ENCODE measurements around the gene ABCA7. TPM values are rescaled to one million over a fixed set of nuclear protein-coding genes. Genes with fewer than 3 reads are reported as not detected.
A peak's percentile ranks its signal among the peaks of the same experiment; 100 is the strongest.

Gene ABCA7
- total RNA-seq, 2 experiments from 2014 or later = 114 to 118 TPM

DNA sequence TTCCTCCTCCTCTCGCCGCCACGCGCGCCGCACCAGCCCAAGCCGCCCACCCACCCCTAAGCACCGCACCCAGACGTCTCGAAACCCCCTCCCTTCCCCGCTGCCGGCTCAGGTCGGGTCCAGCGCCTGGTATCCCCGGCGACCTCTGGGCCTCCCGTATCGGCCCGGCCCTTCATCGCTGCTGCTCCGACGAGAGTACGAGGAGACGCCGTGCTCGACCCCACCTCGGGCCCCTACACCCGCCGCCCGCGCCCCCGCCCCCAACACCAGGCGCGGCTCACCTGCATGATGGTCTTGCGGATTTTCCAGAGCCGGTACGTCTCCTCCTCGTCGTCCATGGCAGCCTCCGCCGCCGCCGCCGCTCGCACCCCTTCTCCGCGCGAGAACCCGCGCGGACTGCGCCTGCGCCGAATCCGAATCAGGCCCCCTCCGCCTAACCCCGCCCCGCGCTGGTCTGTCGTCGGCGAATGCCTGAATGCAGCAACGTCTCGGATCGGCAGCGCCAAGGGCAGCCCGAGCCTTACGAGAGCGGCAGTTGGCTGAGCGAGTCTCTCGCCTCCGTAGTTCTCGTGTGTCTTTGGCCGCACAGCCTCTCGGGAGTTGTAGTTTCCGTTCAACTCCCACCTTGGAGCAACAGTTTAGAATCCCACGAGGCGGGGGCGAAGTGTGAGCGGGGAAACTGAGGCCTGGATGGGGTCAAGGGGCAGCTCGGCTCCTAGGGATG, 55.2 kb downstream of the ABCA7 start, which contains the start of gene POLR2E:
TSS of gene POLR2E (minus strand) at position 398 of the 724 bp plus-strand sequence. CDS start at position 338, 60 bp downstream.
- peak within 1 kb of the TSS; percentile 84 for H3K27ac Mint-ChIP-seq
- CTCF ChIA-PET = interaction anchor here (0.5 to 1.5 kb wide), 2 partner anchors 18 to 1528 kb away, joined by 3 to 5 read pairs; no protein-coding TSS in a partner anchor
- H3K4me3 Mint-ChIP-seq = peak within 1 kb of the TSS; percentile 94
- Histone ChIP-seq H3K27me3 (ENCODE audit: control insufficient read depth in 1 of 2, insufficient read depth in 2 of 2, low read length in 2 of 2) (no peaks in the 10 kb centered on the region), H3K9me3 (ENCODE audit: control insufficient read depth in 1 of 2, insufficient read depth in 1 of 2, low read length in 2 of 2) (no peaks in the 10 kb centered on the region), H3K36me3 (ENCODE audit: insufficient read depth, low read length) (peaks cover 27% of the 10 kb centered on the region), H3K4me3 (ENCODE audit: low read length) (peak within 1 kb of the TSS; percentile 89), H3K27ac (ENCODE audit: low read depth in 1 of 2, low read length in 2 of 2) (peak within 1 kb of the TSS; percentile 65 to 90), H3K4me1 (ENCODE audit: insufficient read depth, low read length) (peaks cover 61% of the 10 kb centered on the region)
- DNase-seq (peak; percentile 97 to 100 (median 98)), ATAC-seq (ENCODE audit: poor library complexity) (peak; percentile 90)
- POLR2A ChIA-PET = interaction anchor here (0.7 to 2.7 kb wide), 8 partner anchors 9 to 298 kb away, joined by 3 to 18 read pairs (median 4); partner anchors contain the start of genes ARHGAP45, GPX4 and PTBP1
- TF ChIP-seq, protein P1, sequence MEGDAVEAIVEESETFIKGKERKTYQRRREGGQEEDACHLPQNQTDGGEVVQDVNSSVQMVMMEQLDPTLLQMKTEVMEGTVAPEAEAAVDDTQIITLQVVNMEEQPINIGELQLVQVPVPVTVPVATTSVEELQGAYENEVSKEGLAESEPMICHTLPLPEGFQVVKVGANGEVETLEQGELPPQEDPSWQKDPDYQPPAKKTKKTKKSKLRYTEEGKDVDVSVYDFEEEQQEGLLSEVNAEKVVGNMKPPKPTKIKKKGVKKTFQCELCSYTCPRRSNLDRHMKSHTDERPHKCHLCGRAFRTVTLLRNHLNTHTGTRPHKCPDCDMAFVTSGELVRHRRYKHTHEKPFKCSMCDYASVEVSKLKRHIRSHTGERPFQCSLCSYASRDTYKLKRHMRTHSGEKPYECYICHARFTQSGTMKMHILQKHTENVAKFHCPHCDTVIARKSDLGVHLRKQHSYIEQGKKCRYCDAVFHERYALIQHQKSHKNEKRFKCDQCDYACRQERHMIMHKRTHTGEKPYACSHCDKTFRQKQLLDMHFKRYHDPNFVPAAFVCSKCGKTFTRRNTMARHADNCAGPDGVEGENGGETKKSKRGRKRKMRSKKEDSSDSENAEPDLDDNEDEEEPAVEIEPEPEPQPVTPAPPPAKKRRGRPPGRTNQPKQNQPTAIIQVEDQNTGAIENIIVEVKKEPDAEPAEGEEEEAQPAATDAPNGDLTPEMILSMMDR (IDR thresholded peaks at IDR 0.05) = no peak
- H3K4me1 Mint-ChIP-seq (ENCODE audit: low read depth) = peaks cover 41% of the 10 kb centered on the region
- H3K36me3 Mint-ChIP-seq (ENCODE audit: low read depth) = peaks cover 31% of the 10 kb centered on the region
- intact Hi-C loops (cut with DNase I, micrococcal nuclease) = loop anchor here (1.0 to 5.0 kb wide), 2 partner anchors 8 to 73 kb away; partner anchors contain the start of genes GPX4 (in 1 of the 2), RNU6-2 (in 1 of the 2) and TMEM259 (in 1 of the 2)
- H3K9me3 Mint-ChIP-seq = no peaks in the 10 kb centered on the region
- H3K27me3 Mint-ChIP-seq = no peaks in the 10 kb centered on the region

DNA sequence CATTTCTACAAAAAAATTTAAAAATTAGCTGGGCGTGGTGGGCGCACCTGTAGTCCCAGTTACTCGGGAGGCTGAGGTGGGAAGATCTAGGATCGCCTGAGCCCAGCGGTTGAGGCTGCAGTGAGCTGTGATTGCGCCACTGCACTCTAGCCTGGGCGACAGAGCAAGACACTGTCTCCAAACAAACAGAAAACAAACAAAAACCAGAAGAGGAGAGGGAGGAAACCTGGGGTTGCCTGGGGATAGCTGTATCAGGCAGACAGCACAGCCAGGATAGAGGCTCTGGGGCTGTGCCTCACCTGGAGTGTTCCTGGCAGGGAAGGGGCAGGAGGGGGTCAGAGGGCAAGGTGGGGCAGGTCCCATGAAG, 57.9 kb downstream of the ABCA7 start:
- CTCF ChIA-PET = interaction anchor here (2.5 kb wide), 1 partner anchor 16 kb away, joined by 5 read pairs; no protein-coding TSS in a partner anchor

More for the DNA sequence above, 57.9 kb downstream of the ABCA7 start:
- H3K4me1 ChIP-seq (ENCODE audit: insufficient read depth, low read length) = peaks cover 76% of the 10 kb centered on the region
- Mint-ChIP-seq H3K4me1 (ENCODE audit: low read depth) (peaks cover 56% of the 10 kb centered on the region), H3K27ac (peak overlapping the region; percentile 56), H3K4me3 (peak overlapping the region; percentile 20), H3K36me3 (ENCODE audit: low read depth) (peaks cover 22% of the 10 kb centered on the region), H3K27me3 (no peaks in the 10 kb centered on the region), H3K9me3 (no peaks in the 10 kb centered on the region)
- H3K27ac ChIP-seq (ENCODE audit: low read depth in 1 of 2, low read length in 2 of 2) = no peak overlapping the region
- H3K27me3 ChIP-seq (ENCODE audit: control insufficient read depth in 1 of 2, insufficient read depth in 2 of 2, low read length in 2 of 2) = no peaks in the 10 kb centered on the region
- TF ChIP-seq, protein P1 (IDR thresholded peaks at IDR 0.05) = no peak
- intact Hi-C loops (cut with DNase I, micrococcal nuclease) = loop anchor here in 1 of 2 experiments (5.0 kb wide), 1 partner anchor 75 kb away; the partner anchor contains the start of genes RNU6-2 and TMEM259
- POLR2A ChIA-PET = interaction anchor here (1.0 to 1.1 kb wide), 4 partner anchors 9 to 171 kb away, joined by 3 to 6 read pairs (median 4); partner anchors contain the start of gene CIRBP
- no peaks in the 10 kb centered on the region for H3K9me3 ChIP-seq (ENCODE audit: control insufficient read depth in 1 of 2, insufficient read depth in 1 of 2, low read length in 2 of 2)
- peaks cover 8% of the 10 kb centered on the region for H3K36me3 ChIP-seq (ENCODE audit: insufficient read depth, low read length)
- no peak overlapping the region for H3K4me3 ChIP-seq (ENCODE audit: low read length)
- DNase-seq (no peak), ATAC-seq (ENCODE audit: poor library complexity) (no peak)

All from CD4-positive, alpha-beta T cell (primary cell).